C1 segment of cervical spinal cord (tissue), 14 donors: Measurements from ENCODE around the gene DAZ3.
"Not testable (repeated sequence)": the region's sequence is repeated elsewhere in the genome, so short reads cannot be mapped to it uniquely, and the experiment has no call there.

Experiments
- DNase-seq, 14 donors: peaks; one replicate each; lab custom pipeline; 2025; lab: John Stamatoyannopoulos, UW

The DAZ3 gene, protein sequence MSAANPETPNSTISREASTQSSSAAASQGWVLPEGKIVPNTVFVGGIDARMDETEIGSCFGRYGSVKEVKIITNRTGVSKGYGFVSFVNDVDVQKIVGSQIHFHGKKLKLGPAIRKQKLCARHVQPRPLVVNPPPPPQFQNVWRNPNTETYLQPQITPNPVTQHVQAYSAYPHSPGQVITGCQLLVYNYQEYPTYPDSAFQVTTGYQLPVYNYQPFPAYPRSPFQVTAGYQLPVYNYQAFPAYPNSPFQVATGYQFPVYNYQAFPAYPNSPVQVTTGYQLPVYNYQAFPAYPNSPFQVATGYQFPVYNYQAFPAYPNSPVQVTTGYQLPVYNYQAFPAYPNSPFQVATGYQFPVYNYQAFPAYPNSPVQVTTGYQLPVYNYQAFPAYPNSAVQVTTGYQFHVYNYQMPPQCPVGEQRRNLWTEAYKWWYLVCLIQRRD

DNA sequence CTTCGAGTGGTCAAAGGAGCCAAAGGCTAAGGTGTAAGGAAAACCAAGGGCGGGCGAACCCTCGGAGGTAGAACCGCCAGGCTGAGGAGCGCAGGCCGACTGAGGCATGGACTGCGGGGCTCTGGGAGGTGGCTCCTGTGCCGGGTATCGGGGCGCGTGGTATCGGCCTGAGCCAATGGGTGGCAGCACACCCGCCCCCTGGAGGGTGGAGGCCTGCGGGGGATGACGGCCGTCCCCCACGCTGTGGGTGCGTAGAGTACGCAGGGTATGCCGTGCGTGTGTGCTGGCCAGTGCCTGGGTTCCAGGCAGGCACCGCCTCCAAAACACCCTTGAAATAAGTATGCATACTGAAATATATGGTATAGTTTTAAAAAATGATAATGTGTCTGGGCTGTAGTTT, at the start of gene DAZ3:
DAZ3 (minus strand) TSS at position 101 of the 400 bp plus-strand sequence. CDS start 208 bp downstream, outside the sequence.
- DNase-seq: not testable (repeated sequence)

DNA sequence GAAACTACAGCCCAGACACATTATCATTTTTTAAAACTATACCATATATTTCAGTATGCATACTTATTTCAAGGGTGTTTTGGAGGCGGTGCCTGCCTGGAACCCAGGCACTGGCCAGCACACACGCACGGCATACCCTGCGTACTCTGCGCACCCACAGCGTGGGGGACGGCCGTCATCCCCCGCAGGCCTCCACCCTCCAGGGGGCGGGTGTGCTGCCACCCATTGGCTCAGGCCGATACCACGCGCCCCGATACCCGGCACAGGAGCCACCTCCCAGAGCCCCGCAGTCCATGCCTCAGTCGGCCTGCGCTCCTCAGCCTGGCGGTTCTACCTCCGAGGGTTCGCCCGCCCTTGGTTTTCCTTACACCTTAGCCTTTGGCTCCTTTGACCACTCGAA, 20.4 kb upstream of the DAZ3 start, which contains the start of gene DAZ4:
DAZ4 (plus strand) TSS at position 301 of the 400 bp plus-strand sequence. CDS start 208 bp downstream, outside the sequence.
- not testable (repeated sequence) for DNase-seq

DNA sequence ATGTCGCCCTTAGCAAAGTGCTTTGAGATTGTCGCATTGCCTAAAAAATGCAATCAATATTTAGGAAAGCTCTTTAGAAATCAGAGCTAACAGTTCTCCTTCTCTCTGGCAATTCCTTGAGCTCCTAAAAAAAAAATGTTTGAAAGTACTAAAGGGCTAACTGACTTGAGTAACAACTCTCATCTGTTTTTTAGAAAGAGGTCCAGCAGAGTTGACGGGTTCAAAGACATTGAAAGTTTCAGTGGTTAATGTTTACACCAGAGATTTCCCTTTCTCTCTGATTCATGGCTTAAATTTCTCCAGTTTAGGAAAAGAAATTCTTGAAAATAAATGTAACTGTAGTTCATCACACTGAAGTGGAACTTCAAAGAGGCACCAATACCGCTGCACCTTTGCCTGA, 11.9 kb upstream of the DAZ3 start:
- DNase-seq: not testable (repeated sequence)

DNA sequence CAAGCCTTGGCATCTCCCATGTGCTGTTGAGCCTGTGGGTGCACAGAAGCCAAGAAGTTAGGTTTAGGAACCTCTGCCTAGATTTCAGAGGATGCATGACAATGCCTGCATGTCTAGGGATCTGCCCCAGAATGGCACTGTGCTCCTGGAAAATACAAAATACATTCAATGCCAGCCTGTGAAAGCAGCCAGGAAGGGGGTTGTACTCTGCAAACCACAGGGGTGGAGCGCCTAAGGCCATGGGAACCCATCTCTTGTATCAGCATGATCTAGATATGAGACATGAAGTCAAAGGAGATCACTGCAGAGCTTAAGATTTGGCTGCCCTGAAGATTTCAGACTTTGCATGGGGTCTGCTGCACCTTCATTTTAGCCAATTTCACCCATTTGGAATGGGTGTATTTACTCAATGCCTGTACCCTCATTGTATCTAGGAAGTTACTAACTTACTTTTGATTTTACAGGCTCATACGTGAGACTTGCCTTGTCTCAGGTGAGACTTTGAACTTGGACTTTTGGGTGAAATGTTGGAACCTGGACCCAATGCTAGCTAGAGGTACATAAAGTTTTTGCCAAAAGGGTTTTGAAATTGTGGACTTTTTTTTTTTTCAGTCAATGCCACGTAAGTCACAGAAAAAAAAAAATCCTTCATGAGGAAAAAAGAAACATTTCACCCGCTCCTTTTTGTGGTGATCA, 11.1 kb upstream of the DAZ3 start:
- not testable (repeated sequence) for DNase-seq

DNA sequence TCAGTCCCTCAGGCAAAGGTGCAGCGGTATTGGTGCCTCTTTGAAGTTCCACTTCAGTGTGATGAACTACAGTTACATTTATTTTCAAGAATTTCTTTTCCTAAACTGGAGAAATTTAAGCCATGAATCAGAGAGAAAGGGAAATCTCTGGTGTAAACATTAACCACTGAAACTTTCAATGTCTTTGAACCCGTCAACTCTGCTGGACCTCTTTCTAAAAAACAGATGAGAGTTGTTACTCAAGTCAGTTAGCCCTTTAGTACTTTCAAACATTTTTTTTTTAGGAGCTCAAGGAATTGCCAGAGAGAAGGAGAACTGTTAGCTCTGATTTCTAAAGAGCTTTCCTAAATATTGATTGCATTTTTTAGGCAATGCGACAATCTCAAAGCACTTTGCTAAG, 8.6 kb upstream of the DAZ3 start:
- DNase-seq: not testable (repeated sequence)
